GM21447 (cell line): ENCODE results near the gene GRIA1.

Source experiments
- ATAC-seq: cut with Tn5 transposase; IDR thresholded peaks from one replicate; pipeline ENCODE4 v1.9.1; 2021; ENCODE audit not compliant: unreplicated experiment

The GRIA1 gene

GRCh38 chr5:153490118-153491037, at the start of gene GRIA1:
TSS of gene GRIA1 (plus strand) at chr5:153490670.
- no peak for ATAC-seq

- no peak for ATAC-seq
Observed at GRCh38 chr5:153445875-153446579, 44.4 kb upstream of the GRIA1 start.

- ATAC-seq: no peak
Observed at GRCh38 chr5:153447534-153447933, 42.9 kb upstream of the GRIA1 start.

- no peak for ATAC-seq
Observed at GRCh38 chr5:153456354-153456753, 34.1 kb upstream of the GRIA1 start.

GRCh38 chr5:153456993-153457392, 33.5 kb upstream of the GRIA1 start:
- ATAC-seq: no peak

- no peak for ATAC-seq
Observed at GRCh38 chr5:153458268-153458667, 32.2 kb upstream of the GRIA1 start.

GRCh38 chr5:153459051-153459743, 31.3 kb upstream of the GRIA1 start:
- ATAC-seq: no peak

- no peak for ATAC-seq
Observed at GRCh38 chr5:153460421-153460820, 30.0 kb upstream of the GRIA1 start.

- ATAC-seq: no peak
Observed at GRCh38 chr5:153461341-153461740, 29.1 kb upstream of the GRIA1 start.

- no peak for ATAC-seq
Observed at GRCh38 chr5:153463806-153464205, 26.7 kb upstream of the GRIA1 start.

- ATAC-seq: no peak
Observed at GRCh38 chr5:153467546-153467945, 22.9 kb upstream of the GRIA1 start.

- no peak for ATAC-seq
Observed at GRCh38 chr5:153469423-153469822, 21.0 kb upstream of the GRIA1 start.

GRCh38 chr5:153470736-153471135, 19.7 kb upstream of the GRIA1 start:
- no peak for ATAC-seq

GRCh38 chr5:153476767-153477166, 13.7 kb upstream of the GRIA1 start:
- ATAC-seq: no peak

- peak; percentile 95 for ATAC-seq
Observed at GRCh38 chr5:153480401-153480800, 10.1 kb upstream of the GRIA1 start.

- no peak for ATAC-seq
Observed at GRCh38 chr5:153483482-153483881, 7.0 kb upstream of the GRIA1 start.

GRCh38 chr5:153485641-153486040, 4.8 kb upstream of the GRIA1 start:
- ATAC-seq: no peak

GRCh38 chr5:153486771-153487170, 3.7 kb upstream of the GRIA1 start:
- no peak for ATAC-seq

- ATAC-seq: no peak
Observed at GRCh38 chr5:153489611-153490010, 859 bp upstream of the GRIA1 start.

- no peak for ATAC-seq
Observed at GRCh38 chr5:153491038-153491744, 721 bp downstream of the GRIA1 start.

- no peak for ATAC-seq
Observed at GRCh38 chr5:153491856-153492255, 1.4 kb downstream of the GRIA1 start.
